Keratinocyte (primary cell): ENCODE data around the gene ZNF207.

Source experiments
- EZH2 ChIP-seq: IDR thresholded peaks from one replicate; pipeline ENCODE4 v1.6.1; 2012; ENCODE audit warnings: inconsistent platforms, mild to moderate bottlenecking, low read length, moderate library complexity
- TF ChIP-seq, protein P1 (sequence below), 3 experiments: IDR thresholded peaks in 1 of 3; conservative IDR thresholded peaks in 1 of 3; optimal IDR thresholded peaks in 1 of 3; 2 replicates in 2 of 3; 3 replicates in 1 of 3; pipeline versions ENCODE3 to v1.5.1; 2011; ENCODE audit warnings: low read length in 3 of 3, mild to moderate bottlenecking in 3 of 3, moderate library complexity in 2 of 3, control low read depth in 1 of 3, inconsistent platforms in 1 of 3; ENCODE audit not compliant: insufficient read depth in 2 of 3; ENCODE audit errors: extremely low read depth in 1 of 3

DNA sequence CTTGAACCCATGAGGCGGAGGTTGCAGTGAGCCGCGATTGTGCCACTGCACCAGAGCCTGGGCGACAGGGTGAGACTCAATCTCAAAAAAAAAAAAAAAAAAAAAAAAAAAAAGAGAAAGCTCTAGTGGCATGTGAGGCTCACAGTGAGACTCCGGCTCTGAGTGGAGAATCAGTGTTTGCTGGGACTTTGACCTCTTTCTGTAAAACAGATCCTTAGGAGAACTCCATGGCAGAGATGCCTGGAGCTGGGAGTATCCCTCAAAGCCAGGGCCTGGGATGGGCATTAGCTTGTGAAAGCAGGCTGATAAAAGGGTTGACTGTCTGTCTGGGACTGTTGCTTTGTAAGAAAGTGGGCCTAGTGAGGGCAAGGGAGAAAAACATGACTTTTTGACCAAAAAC lies 46.4 kb downstream of the ZNF207 start:
- TF ChIP-seq, protein P1, sequence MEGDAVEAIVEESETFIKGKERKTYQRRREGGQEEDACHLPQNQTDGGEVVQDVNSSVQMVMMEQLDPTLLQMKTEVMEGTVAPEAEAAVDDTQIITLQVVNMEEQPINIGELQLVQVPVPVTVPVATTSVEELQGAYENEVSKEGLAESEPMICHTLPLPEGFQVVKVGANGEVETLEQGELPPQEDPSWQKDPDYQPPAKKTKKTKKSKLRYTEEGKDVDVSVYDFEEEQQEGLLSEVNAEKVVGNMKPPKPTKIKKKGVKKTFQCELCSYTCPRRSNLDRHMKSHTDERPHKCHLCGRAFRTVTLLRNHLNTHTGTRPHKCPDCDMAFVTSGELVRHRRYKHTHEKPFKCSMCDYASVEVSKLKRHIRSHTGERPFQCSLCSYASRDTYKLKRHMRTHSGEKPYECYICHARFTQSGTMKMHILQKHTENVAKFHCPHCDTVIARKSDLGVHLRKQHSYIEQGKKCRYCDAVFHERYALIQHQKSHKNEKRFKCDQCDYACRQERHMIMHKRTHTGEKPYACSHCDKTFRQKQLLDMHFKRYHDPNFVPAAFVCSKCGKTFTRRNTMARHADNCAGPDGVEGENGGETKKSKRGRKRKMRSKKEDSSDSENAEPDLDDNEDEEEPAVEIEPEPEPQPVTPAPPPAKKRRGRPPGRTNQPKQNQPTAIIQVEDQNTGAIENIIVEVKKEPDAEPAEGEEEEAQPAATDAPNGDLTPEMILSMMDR (optimal IDR thresholded peaks at IDR 0.05 in 1 of 3, IDR thresholded peaks at IDR 0.05 in 1 of 3, conservative IDR thresholded peaks at IDR 0.05 in 1 of 3; ENCODE audit: extremely low read depth in 1 of 3, insufficient read depth in 2 of 3, low read length in 3 of 3): no peak
- TF ChIP-seq EZH2: no peak
